ENCODE results near the gene GASK1A.

Gene GASK1A

DNA sequence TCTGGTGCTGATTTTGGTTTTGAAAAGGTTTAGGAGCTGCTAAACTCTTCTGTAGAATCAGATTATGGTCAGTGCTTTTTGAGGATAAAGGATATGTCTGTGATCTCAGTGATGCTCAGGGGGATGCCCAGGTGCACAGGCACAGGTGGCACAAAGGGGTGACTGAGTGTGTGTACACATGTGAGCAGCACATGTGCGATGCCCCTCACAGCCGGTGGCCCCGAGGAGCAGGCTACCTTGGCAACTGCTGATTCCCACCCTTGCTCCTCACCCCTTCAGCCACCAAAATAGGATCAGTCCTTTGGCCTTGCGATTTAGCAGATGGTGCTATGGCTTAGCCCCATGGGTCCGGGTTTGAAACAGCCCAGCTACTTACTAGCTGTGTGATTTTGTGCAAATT lies 75.6 kb downstream of the GASK1A start:
- H3K36me3 ChIP-seq, result peaks cover 16 to 40% (median 34%) of the 10 kb centered on the region in 3 donors
- no peak overlapping the region for H3K4me3 ChIP-seq
- H3K27ac ChIP-seq, result no peak overlapping the region
- H3K27me3 ChIP-seq, result no peaks in the 10 kb centered on the region
- peaks cover 0 to 29% (median 6%) of the 10 kb centered on the region in 3 donors for H3K9me3 ChIP-seq
- H3K4me1 ChIP-seq, result no peaks in the 10 kb centered on the region
- intact Hi-C loops (cut with DNase I; ENCODE audit: low total_unique reads), result no loop called here
- DNase-seq, result no peak
- TF ChIP-seq, protein P1, sequence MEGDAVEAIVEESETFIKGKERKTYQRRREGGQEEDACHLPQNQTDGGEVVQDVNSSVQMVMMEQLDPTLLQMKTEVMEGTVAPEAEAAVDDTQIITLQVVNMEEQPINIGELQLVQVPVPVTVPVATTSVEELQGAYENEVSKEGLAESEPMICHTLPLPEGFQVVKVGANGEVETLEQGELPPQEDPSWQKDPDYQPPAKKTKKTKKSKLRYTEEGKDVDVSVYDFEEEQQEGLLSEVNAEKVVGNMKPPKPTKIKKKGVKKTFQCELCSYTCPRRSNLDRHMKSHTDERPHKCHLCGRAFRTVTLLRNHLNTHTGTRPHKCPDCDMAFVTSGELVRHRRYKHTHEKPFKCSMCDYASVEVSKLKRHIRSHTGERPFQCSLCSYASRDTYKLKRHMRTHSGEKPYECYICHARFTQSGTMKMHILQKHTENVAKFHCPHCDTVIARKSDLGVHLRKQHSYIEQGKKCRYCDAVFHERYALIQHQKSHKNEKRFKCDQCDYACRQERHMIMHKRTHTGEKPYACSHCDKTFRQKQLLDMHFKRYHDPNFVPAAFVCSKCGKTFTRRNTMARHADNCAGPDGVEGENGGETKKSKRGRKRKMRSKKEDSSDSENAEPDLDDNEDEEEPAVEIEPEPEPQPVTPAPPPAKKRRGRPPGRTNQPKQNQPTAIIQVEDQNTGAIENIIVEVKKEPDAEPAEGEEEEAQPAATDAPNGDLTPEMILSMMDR (IDR thresholded peaks at IDR 0.05), result no peak

DNA sequence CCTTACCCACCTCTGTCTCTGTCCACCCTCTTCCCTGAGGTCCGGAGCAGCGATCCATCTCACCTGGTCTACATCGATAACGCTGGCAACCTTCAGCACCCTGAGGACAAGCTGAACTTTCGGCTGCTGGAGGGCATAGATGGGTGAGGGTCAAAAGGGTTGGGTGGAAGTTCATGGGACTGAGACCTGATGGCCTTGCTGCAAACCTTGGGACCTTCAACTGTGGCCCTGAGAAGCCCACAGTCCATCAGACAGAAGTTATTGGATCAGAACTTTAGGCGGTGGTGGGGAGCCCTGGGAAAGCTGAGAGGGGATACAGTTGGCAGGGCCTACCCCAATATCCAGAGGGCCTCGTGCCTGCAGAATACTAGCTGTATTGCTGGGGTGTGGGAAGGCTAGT lies 76.3 kb downstream of the GASK1A start:
- Histone ChIP-seq H3K4me3 (no peak overlapping the region), H3K4me1 (no peaks in the 10 kb centered on the region), H3K9me3 (peaks cover 0 to 26% (median 11%) of the 10 kb centered on the region in 3 donors), H3K36me3 (peaks cover 22 to 47% (median 38%) of the 10 kb centered on the region in 3 donors), H3K27ac (no peak overlapping the region), H3K27me3 (no peaks in the 10 kb centered on the region)
- intact Hi-C loops (cut with DNase I; ENCODE audit: low total_unique reads), result no loop called here
- no peak for DNase-seq
- TF ChIP-seq, protein P1 (IDR thresholded peaks at IDR 0.05), result no peak

DNA sequence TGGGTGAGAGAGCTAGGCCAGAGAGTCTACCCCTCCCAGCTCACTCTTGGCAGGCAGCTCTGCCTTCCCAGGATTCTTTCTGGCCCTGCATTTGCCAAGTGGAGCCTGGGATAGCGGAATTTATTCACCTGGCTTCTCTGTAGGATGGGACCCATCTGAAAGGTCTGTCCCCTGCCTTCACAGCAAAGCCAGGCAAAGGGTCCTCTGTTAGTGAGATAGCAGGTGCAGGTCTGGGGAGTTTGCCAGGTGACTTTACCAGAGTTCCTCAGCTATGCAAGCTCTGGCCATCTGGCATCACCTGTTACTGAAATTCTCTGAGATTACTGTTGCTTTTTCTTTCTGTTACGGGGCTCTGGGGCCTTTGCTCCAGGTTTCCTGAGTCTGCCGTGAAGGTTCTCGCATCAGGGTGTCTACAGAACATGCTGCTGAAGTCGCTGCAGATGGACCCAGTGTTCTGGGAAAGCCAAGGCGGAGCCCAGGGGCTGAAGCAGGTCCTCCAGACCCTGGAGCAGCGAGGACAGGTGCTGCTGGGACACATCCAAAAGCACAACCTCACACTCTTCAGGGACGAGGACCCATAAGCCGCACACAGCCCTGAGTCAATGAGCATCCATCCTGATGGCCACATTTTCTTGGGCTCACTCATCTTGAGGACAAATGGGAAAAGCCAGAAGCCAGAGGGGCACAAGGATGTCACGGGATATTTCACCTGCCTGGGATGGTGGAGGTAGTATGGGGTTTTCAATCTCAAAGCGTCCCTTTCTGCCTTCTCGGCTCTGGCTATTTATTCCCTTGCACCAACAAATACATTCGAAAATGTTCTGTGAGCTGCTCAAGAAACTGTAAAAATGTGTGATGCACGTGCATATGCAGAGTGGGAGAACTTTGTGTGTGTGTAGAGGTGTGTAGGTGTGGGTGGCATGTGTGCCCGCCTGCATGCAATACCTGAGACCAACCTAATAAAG lies 77.0 kb downstream of the GASK1A start:
- Histone ChIP-seq H3K9me3 (peaks cover 0 to 24% (median 11%) of the 10 kb centered on the region in 3 donors), H3K4me1 (peaks cover 0 to 2% (median 0%) of the 10 kb centered on the region in 4 donors), H3K27me3 (no peaks in the 10 kb centered on the region), H3K36me3 (peaks cover 23 to 51% (median 38%) of the 10 kb centered on the region in 3 donors), H3K27ac (no peak overlapping the region), H3K4me3 (no peak overlapping the region)
- TF ChIP-seq, protein P1 (IDR thresholded peaks at IDR 0.05), result no peak
- DNase-seq, result no peak
- intact Hi-C loops (cut with DNase I; ENCODE audit: low total_unique reads), result no loop called here

DNA sequence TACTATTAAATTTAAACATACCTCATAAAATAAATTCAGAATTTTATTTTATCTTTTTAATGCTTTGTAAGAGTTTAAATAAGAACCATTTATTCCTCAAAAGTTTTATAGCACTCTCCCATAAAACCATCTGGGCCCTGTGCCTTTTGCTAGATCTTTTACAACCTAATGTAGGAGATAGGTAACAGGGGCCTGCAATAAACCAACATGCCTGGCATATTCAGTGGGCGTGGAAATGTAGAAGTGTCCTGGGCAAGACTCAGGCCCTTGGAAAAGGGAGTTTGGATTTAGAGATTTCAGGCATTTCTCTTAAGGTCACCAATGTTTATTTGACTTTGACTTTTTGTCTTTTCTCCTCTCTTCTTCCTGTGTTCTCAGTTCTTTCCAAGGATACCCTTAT lies 80.3 kb downstream of the GASK1A start:
- no peak overlapping the region for H3K27ac ChIP-seq
- TF ChIP-seq, protein P1 (IDR thresholded peaks at IDR 0.05), result no peak
- H3K4me3 ChIP-seq, result no peak overlapping the region
- H3K4me1 ChIP-seq, result peaks cover 0 to 6% (median 0%) of the 10 kb centered on the region in 4 donors
- intact Hi-C loops (cut with DNase I; ENCODE audit: low total_unique reads), result no loop called here
- no peaks in the 10 kb centered on the region for H3K27me3 ChIP-seq
- H3K36me3 ChIP-seq, result peaks cover 31 to 79% (median 57%) of the 10 kb centered on the region in 3 donors
- DNase-seq, result no peak
- peaks cover 0 to 36% (median 11%) of the 10 kb centered on the region in 3 donors for H3K9me3 ChIP-seq

DNA sequence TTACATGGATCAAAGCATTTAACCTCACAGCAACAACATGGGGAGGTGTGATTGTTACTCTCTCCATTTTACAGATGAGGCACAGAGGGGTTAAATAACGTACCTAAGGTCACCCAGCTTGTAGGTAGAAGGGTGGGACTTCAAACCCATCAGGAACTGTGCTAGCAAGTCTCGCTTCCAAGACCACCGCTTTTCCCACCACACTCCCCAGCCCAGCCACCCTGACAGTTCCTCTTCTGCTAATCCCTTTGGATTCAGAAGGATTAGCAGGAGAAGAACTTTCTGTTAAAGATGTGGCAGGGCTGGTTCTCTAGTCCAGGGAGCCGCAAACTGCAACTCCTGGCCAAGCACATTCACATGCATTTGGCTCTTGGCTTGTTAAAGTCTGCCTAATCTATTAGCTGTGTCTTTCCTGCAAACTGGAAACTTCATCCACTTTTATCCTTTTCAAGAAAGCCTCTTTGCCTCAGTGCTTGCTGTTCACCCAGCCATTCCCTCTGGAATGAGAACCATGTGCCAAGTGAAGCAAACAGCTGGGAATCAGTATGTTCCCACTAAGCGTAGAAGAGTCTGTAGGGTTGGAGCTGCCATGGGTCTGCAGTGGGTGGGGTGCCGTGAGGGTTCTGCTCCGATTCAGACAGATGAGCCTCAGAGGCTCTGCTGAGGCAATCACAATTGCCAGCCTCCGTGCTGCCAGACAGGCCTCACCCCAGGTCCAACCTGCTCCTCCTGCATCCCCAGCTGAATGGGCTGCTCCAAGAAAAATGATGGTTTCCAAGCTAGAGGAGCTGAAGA lies 82.2 kb downstream of the GASK1A start:
- H3K36me3 ChIP-seq, result peaks cover 20 to 75% (median 46%) of the 10 kb centered on the region in 3 donors
- no peaks in the 10 kb centered on the region for H3K27me3 ChIP-seq
- H3K9me3 ChIP-seq, result peaks cover 0 to 39% (median 11%) of the 10 kb centered on the region in 3 donors
- no peak for DNase-seq
- TF ChIP-seq, protein P1 (IDR thresholded peaks at IDR 0.05), result no peak
- intact Hi-C loops (cut with DNase I; ENCODE audit: low total_unique reads), result no loop called here
- H3K4me3 ChIP-seq, result no peak overlapping the region
- H3K27ac ChIP-seq, result no peak overlapping the region
- peaks cover 0 to 6% (median 0%) of the 10 kb centered on the region in 4 donors for H3K4me1 ChIP-seq

All from tibial artery (tissue), 4 donors.